HG03432 (cell line): ENCODE measurements around the gene SLC8A1.

Source experiments
- ATAC-seq: cut with Tn5 transposase; IDR thresholded peaks from one replicate; pipeline ENCODE4 v1.9.1; 2021; ENCODE audit warnings: mild to moderate bottlenecking, moderate library complexity; ENCODE audit not compliant: unreplicated experiment

SLC8A1 gene

GRCh38 chr2:40126006-40126405 is 325.9 kb downstream of the SLC8A1 start:
- no peak for ATAC-seq

GRCh38 chr2:40123746-40124145 is 328.1 kb downstream of the SLC8A1 start:
- no peak for ATAC-seq

- ATAC-seq: no peak
These were observed 328.6 kb downstream of the SLC8A1 start for GRCh38 chr2:40123326-40123725.

- no peak for ATAC-seq
These were observed 330.9 kb downstream of the SLC8A1 start for GRCh38 chr2:40120957-40121356.

GRCh38 chr2:40120026-40120425 is 331.9 kb downstream of the SLC8A1 start:
- no peak for ATAC-seq

- ATAC-seq: no peak
These were observed 333.3 kb downstream of the SLC8A1 start for GRCh38 chr2:40118622-40119021.

GRCh38 chr2:40115894-40116293 is 336.0 kb downstream of the SLC8A1 start:
- no peak for ATAC-seq

- no peak for ATAC-seq
These were observed 336.5 kb downstream of the SLC8A1 start for GRCh38 chr2:40115348-40115747.

- ATAC-seq: no peak
These were observed 337.9 kb downstream of the SLC8A1 start for GRCh38 chr2:40113997-40114396.

GRCh38 chr2:40113272-40113968 is 338.5 kb downstream of the SLC8A1 start:
- no peak for ATAC-seq

GRCh38 chr2:40109381-40109780 is 342.5 kb downstream of the SLC8A1 start:
- ATAC-seq: no peak

GRCh38 chr2:40108851-40109250 is 343.0 kb downstream of the SLC8A1 start:
- ATAC-seq: no peak

GRCh38 chr2:40106061-40106460 is 345.8 kb downstream of the SLC8A1 start:
- ATAC-seq: no peak

GRCh38 chr2:40105593-40105992 is 346.3 kb downstream of the SLC8A1 start:
- no peak for ATAC-seq

- ATAC-seq: no peak
These were observed 348.3 kb downstream of the SLC8A1 start for GRCh38 chr2:40103590-40103989.

- no peak for ATAC-seq
These were observed 348.7 kb downstream of the SLC8A1 start for GRCh38 chr2:40103163-40103562.

GRCh38 chr2:40102447-40102846 is 349.4 kb downstream of the SLC8A1 start:
- no peak for ATAC-seq

- ATAC-seq: peak; percentile 77
These were observed 350.7 kb downstream of the SLC8A1 start for GRCh38 chr2:40101131-40101575.

- no peak for ATAC-seq
These were observed 351.2 kb downstream of the SLC8A1 start for GRCh38 chr2:40100676-40101075.

GRCh38 chr2:40098786-40099470 is 353.0 kb downstream of the SLC8A1 start:
- ATAC-seq: no peak

- ATAC-seq: no peak
These were observed 354.1 kb downstream of the SLC8A1 start for GRCh38 chr2:40097691-40098385.

GRCh38 chr2:40096360-40096759 is 355.5 kb downstream of the SLC8A1 start:
- no peak for ATAC-seq
